ENCODE measurements around the gene EFEMP1.

- TF ChIP-seq POLR2A (IDR thresholded peaks at IDR 0.05) (no peak), CTCF (IDR thresholded peaks at IDR 0.05) (no peak)
Measured at GRCh38 chr2:55865096-55865835, 58.3 kb downstream of the EFEMP1 start.

All from tibial nerve (tissue), 3 donors.